MM.1S (cell line): ENCODE measurements around the gene G2E3.

Experiments used
- DNase-seq: peaks from one replicate; pipeline ENCODE4 v3.0.0-alpha.2; 2015
- H2AFZ ChIP-seq: fragments of 300-600 bp; sonication (generic); 2 replicates; pipeline ENCODE4 v1.6.0; 2016; ENCODE audit warnings: antibody characterized with exemption, low read length
- H3F3A ChIP-seq: fragments of 300-600 bp; sonication (generic); 2 replicates; pipeline ENCODE4 v1.6.1; 2016; ENCODE audit warnings: mild to moderate bottlenecking, antibody characterized with exemption, low read length, moderate library complexity, mixed read lengths; ENCODE audit not compliant: insufficient read depth
- H3K27ac ChIP-seq: fragments of 300-600 bp; sonication (generic); 2 replicates; pipeline ENCODE4 v1.5.1; 2016; ENCODE audit warnings: mild to moderate bottlenecking, low read length
- H3K27me3 ChIP-seq: fragments of 300-600 bp; sonication (generic); replicated peaks from 2 replicates; pipeline ENCODE4 v1.6.0; 2016; ENCODE audit warnings: low read length; ENCODE audit not compliant: insufficient read depth
- H3K36me3 ChIP-seq: fragments of 300-600 bp; sonication (generic); replicated peaks from 2 replicates; pipeline ENCODE4 v1.6.1; 2016; ENCODE audit warnings: mild to moderate bottlenecking, low read length, mixed read lengths; ENCODE audit not compliant: insufficient read depth
- H3K4me1 ChIP-seq: fragments of 300-600 bp; sonication (generic); 2 replicates; pipeline ENCODE4 v1.6.1; 2016; ENCODE audit warnings: low read length, mixed read lengths
- H3K4me2 ChIP-seq: fragments of 300-600 bp; sonication (generic); 2 replicates; pipeline ENCODE4 v1.6.0; 2016; ENCODE audit warnings: low read depth, low read length
- H3K4me3 ChIP-seq: fragments of 300-600 bp; sonication (generic); 2 replicates; pipeline ENCODE4 v1.5.1; 2016; ENCODE audit warnings: low read length, mixed read lengths
- H3K79me2 ChIP-seq: fragments of 300-600 bp; sonication (generic); 2 replicates; pipeline ENCODE4 v1.6.1; 2016; ENCODE audit warnings: mixed run types, low read length, mixed read lengths
- H3K9ac ChIP-seq: fragments of 300-600 bp; sonication (generic); 2 replicates; pipeline ENCODE4 v1.6.1; 2016; ENCODE audit warnings: low read length, mixed read lengths
- H3K9me2 ChIP-seq: fragments of 300-600 bp; sonication (generic); replicated peaks from 2 replicates; pipeline ENCODE4 v1.6.1; 2016; ENCODE audit warnings: mild to moderate bottlenecking, low read length, mixed read lengths; ENCODE audit not compliant: insufficient read depth
- H3K9me3 ChIP-seq: fragments of 300-600 bp; sonication (generic); replicated peaks from 2 replicates; pipeline ENCODE4 v1.6.1; 2016; ENCODE audit warnings: mild to moderate bottlenecking, low read length, mixed read lengths; ENCODE audit not compliant: insufficient read depth
- H4K20me1 ChIP-seq: fragments of 300-600 bp; sonication (generic); 2 replicates; pipeline ENCODE4 v1.6.1; 2016; ENCODE audit warnings: mild to moderate bottlenecking, low read length, moderate library complexity, mixed read lengths; ENCODE audit not compliant: insufficient read depth
- EZH2 ChIP-seq: fragments of 300-600 bp; sonication (generic); optimal IDR thresholded peaks from 2 replicates; pipeline ENCODE3; 2017; ENCODE audit warnings: low read depth, mild to moderate bottlenecking, antibody characterized with exemption, low read length, mixed read lengths
- EZH2phosphoT487 ChIP-seq: fragments of 300-600 bp; sonication (generic); IDR thresholded peaks from 2 replicates; pipeline ENCODE4 v1.6.1; 2018; ENCODE audit warnings: antibody characterized with exemption, low read length
- TF ChIP-seq, protein P1 (sequence below): fragments of 300-600 bp; sonication (generic); IDR thresholded peaks from 2 replicates; pipeline ENCODE4 v1.5.1; 2016; ENCODE audit warnings: antibody characterized with exemption, low read length, mixed read lengths

The G2E3 gene

DNA sequence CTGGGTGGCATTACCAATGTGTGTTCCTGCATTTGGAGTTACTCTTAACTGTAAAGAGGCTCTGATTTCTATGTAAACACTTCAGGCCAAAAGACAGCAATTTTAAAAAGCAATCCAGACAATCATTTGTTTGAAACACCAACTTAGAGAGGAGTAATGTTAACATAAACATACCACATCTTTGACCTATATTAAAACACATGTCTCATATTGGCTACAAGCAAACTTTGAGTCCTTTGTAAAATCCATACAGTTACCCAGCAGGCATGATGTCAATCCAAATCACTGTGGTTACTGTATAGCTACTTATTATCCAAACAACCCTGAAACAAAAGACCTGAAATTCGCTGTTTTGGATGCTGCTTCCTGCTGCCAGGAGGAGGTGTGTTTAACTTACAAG, 7.5 kb upstream of the G2E3 start:
- Histone ChIP-seq H3K9me2 (no peaks in the 10 kb centered on the region), H3K4me1 (no peaks in the 10 kb centered on the region), H4K20me1 (no peaks in the 10 kb centered on the region), H3K9me3 (no peaks in the 10 kb centered on the region), H3K4me3 (no peak overlapping the region), H3F3A (no peaks in the 10 kb centered on the region), H2AFZ (no peak overlapping the region), H3K36me3 (no peaks in the 10 kb centered on the region), H3K4me2 (no peak overlapping the region), H3K79me2 (no peaks in the 10 kb centered on the region), H3K27me3 (no peaks in the 10 kb centered on the region), H3K27ac (no peak overlapping the region), H3K9ac (no peak overlapping the region)
- TF ChIP-seq, protein P1, sequence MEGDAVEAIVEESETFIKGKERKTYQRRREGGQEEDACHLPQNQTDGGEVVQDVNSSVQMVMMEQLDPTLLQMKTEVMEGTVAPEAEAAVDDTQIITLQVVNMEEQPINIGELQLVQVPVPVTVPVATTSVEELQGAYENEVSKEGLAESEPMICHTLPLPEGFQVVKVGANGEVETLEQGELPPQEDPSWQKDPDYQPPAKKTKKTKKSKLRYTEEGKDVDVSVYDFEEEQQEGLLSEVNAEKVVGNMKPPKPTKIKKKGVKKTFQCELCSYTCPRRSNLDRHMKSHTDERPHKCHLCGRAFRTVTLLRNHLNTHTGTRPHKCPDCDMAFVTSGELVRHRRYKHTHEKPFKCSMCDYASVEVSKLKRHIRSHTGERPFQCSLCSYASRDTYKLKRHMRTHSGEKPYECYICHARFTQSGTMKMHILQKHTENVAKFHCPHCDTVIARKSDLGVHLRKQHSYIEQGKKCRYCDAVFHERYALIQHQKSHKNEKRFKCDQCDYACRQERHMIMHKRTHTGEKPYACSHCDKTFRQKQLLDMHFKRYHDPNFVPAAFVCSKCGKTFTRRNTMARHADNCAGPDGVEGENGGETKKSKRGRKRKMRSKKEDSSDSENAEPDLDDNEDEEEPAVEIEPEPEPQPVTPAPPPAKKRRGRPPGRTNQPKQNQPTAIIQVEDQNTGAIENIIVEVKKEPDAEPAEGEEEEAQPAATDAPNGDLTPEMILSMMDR: no peak
- no peak for TF ChIP-seq EZH2phosphoT487
- TF ChIP-seq EZH2: no peak
- DNase-seq: no peak

DNA sequence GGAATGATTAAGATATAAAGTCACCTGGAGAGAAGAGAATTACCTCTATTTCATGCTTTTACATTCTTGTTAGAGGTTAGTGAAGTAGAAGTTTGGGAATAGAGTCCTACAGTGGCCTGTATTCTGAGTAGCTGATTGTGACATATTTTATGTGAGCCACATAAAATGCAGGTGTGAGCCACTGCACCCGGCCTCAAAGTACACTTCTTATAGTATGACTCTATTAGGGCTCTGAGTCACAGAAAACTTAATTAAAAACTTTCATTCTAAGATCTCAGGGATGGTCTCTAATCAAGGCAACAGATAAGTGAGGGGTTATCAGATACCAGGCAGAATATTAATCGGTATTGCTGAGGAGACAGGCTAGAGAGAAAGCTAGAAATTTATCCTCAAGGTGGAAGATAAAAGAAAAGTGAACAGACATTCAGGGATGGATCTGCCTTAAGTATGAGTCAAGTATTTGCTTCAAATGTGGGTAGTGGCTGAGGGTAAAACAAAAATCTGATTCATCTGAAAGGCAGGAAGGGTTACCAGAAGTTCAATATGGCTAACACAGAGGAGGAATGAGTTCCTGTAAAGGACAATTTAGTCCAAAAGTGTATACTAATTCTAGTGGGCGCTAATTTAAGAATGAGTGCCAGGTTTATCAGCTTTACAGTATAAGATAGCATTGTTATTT, 5.5 kb upstream of the G2E3 start:
- TF ChIP-seq, protein P1: no peak
- TF ChIP-seq EZH2phosphoT487: no peak
- TF ChIP-seq EZH2: no peak
- Histone ChIP-seq H3F3A (no peaks in the 10 kb centered on the region), H4K20me1 (no peaks in the 10 kb centered on the region), H3K9me3 (no peaks in the 10 kb centered on the region), H3K9me2 (no peaks in the 10 kb centered on the region), H3K4me3 (no peak overlapping the region), H3K27me3 (no peaks in the 10 kb centered on the region), H3K27ac (no peak overlapping the region), H3K4me1 (no peaks in the 10 kb centered on the region), H3K4me2 (no peak overlapping the region), H3K79me2 (no peaks in the 10 kb centered on the region), H2AFZ (no peak overlapping the region), H3K9ac (no peak overlapping the region), H3K36me3 (no peaks in the 10 kb centered on the region)
- DNase-seq: no peak

DNA sequence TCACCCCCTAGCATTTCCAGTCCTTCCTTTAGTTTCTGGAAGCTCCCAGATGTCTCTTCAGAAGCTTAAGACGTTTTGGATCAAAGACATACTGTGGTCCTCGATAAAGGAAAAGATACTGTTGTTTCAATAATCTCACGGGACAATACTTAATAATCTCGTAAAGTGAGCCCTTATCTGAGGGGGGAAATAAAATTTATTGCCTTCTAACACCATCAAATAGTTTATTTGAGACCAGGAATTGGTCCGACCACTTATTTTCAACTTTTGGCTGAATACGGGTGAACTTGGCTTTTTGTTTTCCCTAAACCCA, 640 bp upstream of the G2E3 start:
- peak overlapping the region; percentile 76 for H3K4me2 ChIP-seq

More for the DNA sequence above, 640 bp upstream of the G2E3 start:
- H3K27ac ChIP-seq: no peak overlapping the region
- H3K9me2 ChIP-seq: no peaks in the 10 kb centered on the region
- TF ChIP-seq EZH2: no peak
- TF ChIP-seq, protein P1: no peak
- TF ChIP-seq EZH2phosphoT487: no peak
- no peaks in the 10 kb centered on the region for H3K36me3 ChIP-seq
- H3K79me2 ChIP-seq: peaks cover 41% of the 10 kb centered on the region
- peak overlapping the region; percentile 77 for H2AFZ ChIP-seq
- peak overlapping the region; percentile 77; the same call in 1 of the 2 replicates for H3K4me3 ChIP-seq
- H3F3A ChIP-seq: no peaks in the 10 kb centered on the region
- no peaks in the 10 kb centered on the region for H4K20me1 ChIP-seq
- peak overlapping the region; percentile 33; the same call in 1 of the 2 replicates for H3K9ac ChIP-seq
- no peaks in the 10 kb centered on the region for H3K4me1 ChIP-seq
- H3K27me3 ChIP-seq: no peaks in the 10 kb centered on the region
- no peak for DNase-seq
- H3K9me3 ChIP-seq: no peaks in the 10 kb centered on the region
